SHP77 treated with DMSO at 0.1 percent for 48 hours (cell line): ENCODE data around the gene IL9R.
"Not testable (repeated sequence)": the region's sequence is repeated elsewhere in the genome, so short reads cannot be mapped to it uniquely, and the experiment has no call there.

Experiments used
- DNase-seq: peaks from one replicate; lab custom pipeline; 2025; lab: John Stamatoyannopoulos, UW

Gene IL9R, protein sequence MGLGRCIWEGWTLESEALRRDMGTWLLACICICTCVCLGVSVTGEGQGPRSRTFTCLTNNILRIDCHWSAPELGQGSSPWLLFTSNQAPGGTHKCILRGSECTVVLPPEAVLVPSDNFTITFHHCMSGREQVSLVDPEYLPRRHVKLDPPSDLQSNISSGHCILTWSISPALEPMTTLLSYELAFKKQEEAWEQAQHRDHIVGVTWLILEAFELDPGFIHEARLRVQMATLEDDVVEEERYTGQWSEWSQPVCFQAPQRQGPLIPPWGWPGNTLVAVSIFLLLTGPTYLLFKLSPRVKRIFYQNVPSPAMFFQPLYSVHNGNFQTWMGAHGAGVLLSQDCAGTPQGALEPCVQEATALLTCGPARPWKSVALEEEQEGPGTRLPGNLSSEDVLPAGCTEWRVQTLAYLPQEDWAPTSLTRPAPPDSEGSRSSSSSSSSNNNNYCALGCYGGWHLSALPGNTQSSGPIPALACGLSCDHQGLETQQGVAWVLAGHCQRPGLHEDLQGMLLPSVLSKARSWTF

DNA sequence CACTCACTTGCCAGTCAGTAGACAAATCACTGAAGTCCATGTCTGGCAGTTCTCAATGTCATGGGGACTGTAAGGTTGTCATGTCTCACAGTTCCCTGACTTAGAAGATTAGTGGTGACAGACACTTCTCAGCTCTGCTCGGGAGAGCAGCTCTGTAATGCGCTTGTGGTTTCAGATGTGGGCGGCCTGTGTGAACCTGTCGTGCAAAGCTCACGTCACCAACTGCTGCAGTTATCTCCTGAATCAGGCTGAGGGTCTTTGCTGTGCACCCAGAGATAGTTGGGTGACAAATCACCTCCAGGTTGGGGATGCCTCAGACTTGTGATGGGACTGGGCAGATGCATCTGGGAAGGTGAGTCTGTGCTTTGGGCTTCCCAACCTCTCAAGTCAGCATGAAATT is at the start of gene IL9R:
Gene IL9R (plus strand): TSS at position 261 of the 400 bp plus-strand sequence. CDS start 64 bp downstream, at position 325.
- no peak for DNase-seq

DNA sequence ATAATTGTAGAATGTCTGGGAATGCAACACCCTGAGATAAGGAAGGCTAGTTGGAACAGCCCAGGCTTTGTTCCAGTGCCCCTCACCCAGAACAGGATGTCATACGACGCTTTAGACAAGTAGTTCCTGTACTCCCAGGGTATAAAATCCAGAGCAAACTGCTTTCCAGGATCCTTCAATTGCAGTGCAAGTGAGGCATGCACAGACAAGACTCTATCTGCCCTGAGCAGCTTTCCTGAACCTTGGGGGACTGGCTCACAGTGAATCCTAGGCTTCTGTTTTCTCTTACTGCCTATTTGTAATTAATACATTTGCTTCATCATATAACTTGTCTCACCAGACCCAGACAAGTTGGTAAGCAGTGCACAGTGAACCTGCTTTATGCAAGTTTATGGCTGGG is 48.4 kb upstream of the IL9R start:
- no peak for DNase-seq

DNA sequence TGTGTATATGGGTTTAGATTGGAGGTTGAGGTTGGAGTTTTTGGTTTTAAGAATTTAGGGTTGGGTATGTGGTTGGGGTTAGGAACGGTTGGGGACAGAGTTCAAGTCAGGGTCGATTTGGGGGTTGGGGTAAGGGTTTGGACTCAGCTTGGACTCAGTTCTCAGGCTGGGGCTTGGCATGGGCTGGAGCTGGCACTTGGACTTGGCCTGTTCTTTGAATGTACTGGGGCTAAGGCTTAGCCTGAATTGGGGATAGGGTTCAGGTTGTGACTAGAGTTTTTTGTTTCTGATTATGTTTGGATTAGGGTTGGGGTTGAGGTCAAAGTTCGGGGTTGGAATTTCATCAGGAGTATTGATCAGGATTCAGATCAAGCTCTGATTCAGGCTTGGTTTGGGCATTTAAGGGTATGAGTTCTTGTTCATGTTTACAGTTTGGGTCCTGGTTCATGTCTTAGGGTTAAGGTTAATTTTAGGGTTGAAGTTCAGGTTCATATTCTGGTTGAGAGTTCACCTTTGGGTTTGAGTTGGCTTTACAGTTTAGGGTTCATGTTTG is 46.2 kb upstream of the IL9R start:
- DNase-seq = no peak

DNA sequence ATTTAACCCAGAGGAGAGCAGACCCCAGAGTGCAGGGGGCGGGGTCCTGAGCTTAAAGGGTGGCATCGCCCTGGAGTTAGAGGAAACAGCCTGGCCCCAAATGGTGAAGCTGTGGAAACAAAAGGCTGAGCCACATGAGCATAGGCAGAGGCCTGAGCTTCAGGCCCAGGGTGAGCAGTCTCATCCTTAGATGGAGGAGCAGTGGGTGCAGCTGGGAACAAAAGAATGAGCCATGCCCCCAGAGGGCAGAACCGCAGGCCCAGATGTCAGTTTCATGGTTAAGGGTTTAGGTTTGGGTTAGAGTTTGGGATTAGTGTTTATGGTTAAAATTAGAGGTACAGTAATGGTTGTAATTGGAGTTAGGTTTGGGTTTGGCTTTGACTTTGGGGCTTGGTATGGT is 44.4 kb upstream of the IL9R start:
- DNase-seq = no peak

DNA sequence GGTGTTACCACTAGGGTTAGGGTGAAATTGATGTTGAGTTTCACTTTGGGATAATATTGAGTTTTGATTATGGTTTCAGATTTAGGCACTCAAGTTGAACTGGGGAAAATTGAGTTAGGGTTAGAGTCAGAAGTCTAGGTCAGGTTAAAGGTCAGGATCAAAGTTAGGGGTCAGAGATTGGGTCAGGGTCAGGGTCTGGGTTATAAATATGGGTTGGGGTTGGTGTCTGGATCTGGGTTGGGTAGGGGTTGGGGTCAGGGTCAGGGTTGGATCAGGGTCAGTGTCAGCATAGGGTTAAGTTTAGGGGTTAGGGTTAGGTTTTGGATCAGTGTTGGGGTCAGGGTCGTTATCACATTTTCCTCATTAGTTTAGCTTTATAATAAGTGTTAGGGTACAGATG is 42.7 kb upstream of the IL9R start:
- no peak for DNase-seq

DNA sequence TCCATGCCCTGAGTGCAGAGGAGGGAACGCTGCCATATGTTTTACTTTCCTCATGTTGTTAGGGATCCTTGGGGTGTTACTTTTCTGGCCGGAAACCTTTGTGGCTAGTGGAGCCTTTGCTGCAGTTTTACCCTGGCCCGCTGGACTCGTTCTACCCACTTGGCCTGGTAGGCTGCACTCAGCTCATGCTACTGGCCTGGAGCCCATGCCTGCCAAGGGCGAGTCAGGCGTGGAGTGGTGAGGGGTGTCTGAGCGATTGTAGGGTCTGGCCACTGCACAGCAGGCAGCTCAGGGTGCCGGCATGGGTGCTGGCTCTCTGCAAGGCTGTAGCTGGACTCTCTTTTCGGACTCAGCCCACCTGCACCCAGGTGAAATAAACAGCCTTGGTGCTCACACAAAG is 41.4 kb upstream of the IL9R start:
- no peak for DNase-seq

DNA sequence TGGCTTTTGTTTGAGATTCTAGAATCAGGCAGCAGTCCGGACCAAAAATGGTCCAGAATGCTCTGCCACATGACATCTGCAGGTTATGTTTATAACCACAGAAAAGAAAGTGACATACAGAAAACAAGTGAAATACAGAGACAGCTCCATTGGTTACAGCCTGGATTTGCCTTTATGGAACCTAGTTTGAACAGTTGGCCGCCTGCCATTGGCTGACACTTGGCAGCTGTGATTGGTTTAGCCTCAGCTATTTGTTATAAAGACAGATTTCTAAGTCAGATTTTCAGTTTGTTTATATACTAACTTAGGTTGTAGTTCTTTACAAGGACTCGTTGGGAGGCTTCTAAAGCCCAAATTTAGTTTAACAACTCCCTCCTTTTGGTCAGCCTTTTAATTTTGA is 40.8 kb upstream of the IL9R start:
- DNase-seq = no peak

DNA sequence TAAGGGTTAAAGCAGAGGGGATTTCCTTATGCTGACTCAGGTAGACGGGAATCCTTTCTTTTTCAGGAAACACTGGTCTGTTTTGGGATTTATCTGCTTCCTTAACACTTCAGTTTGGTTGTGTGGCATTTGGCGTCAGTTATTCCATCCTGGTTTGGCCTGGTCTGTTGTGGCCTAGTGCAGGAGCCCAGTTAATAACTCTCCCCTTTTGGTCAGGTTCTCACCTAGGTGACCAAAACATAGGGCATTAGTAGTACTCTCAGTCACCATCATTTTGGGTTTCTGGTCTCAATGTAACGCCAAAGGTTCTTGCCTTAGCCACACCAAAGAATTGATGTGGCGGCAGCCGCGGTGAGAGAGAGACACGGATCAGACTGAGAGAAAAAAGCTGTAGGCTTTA is 39.7 kb upstream of the IL9R start:
- DNase-seq = no peak

DNA sequence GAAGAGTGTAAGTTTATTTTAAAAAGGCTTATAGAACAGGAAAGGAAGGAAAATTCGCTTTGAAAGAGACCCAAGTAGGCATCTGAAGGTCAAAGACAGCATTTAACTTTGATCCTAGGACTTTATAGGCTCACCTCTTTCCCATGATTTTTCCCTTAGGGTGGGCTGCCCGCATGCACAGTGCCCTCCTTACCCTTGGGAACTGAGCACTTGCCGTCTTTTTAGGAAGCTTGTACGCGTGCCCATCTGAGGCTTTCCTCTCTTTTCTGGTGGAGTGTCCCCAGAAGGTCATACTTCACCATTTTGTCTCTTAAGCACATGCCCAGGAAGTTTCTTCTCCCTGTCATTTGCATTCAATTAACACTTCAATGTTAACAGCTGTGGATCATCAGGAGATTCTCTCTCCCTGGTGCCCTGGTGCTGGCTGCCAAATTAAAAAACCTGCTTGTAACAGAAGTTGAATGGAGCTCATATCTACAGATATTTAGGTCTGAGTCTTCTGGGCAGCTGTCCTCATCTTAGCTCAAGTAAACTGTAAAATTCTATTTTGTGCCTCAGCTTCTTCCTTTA is 38.4 kb upstream of the IL9R start:
- DNase-seq = no peak

DNA sequence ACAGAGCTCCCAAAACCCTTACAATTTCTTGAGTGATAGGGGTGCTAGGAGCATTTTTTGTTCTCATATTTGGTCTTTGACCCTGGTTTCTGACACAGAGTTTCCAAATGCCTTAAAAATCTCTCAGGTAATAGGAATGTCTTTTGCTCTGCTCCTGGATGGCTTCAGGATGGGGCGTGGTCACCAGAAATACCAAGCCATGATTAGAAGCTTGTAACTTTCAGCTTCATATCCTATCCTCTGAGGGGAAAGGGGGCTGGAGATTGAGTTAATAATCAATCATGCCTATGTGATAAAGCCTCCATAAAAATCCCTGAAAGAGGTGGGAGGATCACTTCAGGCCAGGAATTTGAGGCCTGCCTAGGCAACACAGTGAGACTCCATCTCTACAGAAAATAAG is 34.6 kb upstream of the IL9R start:
- DNase-seq = no peak

DNA sequence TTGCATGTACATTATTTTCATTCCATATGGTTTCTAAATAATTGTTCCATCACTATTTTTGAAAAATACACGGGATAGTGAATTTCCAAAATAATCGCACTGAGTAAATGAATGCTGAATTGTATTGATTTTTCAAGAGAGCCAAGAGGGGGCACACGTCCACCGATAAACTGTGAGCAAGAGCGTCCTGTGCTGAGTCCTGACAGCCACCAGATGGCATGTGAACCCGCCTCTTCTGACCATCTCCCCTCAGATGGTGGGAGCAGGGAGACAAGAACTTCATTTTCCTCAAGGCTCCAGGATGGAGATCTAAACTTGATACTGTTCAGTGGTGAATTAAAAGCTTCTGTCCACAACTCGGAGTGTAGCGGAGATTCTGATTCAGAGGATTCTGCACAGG is 30.6 kb upstream of the IL9R start:
- DNase-seq = peak; percentile 2

DNA sequence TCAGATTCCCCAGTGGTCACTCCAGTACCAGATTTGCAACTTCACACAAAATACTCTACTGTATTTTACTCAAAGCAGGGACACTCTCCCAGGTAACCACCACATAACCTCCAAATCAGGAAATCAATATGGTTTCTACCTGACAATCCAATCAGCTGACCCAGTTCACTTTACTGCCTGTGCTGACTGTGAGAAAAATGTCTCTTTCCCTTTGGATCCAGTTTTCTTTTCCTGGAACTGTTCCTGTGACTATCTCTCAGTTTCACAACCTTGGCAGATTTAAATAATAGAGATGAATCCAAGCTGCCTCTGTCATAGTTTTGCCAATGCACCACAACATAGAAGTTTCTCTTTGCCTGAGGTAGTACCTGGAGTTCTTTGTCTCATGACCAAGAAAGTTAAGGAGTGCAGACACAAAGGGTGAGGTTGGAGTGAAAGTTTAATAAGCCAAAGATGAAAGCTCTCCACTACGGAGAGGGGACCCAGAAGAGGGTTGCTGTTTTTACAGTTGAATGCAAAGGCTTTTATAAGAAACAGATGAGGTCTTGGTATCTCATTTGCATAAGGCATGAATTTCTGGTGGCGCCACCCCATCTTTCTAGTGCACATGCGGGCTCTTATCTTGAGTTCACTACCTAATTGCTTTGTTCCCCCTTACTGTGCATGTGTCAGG is 29.7 kb upstream of the IL9R start:
- DNase-seq = no peak

DNA sequence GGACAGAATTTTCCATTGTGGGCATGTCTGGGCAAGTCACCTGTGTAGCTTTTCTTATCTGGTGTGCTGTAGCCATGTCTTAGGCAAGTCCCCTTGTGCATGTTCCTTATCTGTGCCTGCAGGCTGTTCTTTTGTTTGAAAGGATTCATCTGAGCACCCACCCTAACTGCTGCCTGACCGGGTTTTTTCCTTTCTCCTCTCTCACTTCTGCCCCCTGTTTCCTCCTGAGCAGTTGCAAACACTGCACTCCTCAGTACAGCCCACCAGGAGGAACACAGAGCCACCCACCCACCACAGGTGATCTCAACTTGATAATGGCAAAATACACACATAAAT is 29.2 kb upstream of the IL9R start:
- no peak for DNase-seq

DNA sequence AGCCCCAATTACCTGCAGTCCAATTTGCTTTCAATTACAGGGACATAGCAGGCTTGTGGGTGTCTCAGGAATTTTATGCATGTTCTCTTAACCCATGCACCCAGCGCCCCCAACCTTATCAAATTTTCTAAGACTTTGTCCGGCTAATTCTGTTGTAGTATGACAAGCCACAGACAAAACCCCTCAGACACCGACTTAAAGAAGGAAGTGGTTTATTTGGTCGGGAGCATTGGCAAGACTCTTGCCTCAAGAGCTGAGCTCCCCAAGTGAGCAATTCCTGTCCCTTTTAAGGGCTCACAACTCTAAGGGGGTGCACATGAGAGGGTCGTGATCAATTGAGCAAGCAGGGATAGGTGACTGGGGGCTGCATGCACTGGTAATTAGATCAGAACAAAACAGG is 28.7 kb upstream of the IL9R start:
- no peak for DNase-seq

DNA sequence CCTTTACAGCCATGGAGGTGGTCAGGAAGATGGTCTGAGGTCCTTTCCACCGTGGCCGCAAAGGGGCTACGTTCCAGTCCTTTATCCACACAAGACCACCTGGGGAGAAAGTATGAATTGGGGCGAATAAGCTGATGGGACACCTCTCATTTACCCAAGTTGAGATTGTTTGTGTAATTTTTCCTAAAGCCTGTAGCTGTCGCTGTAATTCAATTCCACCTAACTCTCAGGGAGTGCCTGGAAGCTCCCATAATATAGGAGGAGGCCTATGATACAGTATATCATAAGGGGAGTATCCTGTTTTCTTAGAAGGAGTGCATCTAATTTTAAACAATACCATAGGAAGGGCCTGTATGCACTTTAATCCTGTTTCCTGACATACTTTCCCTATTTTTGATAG is 25.8 kb upstream of the IL9R start:
- DNase-seq = not testable (repeated sequence)

DNA sequence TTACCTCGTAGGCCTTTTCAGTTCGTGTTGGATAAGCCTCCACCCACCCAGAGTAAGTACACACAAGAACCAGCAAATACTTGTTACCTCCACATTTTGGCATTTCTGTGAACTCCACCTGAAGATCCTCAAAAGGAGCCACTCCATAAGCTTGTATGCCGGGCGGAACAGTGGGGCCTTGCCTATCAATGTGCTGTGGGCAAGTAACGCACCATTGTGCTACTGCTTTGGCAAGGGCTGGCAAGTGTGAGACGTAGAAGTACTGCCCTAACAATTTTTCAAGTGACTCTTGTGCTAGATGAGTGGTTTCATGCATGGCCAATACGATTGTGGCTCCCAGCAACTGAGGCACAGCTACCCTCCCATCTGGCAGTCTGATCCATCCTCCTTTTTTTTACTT is 25.3 kb upstream of the IL9R start:
- not testable (repeated sequence) for DNase-seq

DNA sequence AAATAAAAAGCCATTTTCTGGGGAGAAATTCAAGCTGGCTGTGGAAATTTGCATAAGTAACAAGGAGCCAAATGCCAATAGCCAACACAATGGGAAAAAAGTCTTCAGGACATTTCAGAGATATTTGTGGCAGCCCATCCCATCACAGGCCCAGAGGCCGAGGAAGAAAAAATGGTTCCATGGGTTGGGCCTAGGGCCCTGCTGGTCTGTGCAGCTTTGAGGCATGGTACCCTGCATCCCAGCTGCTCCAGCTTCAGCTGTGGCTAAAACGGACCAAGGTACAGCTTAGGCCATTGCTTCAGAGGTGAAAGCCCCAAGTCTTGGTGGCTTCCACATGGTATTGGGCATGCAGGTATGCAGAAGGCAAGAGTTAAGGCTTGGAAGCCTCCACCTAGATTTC is 14.2 kb upstream of the IL9R start:
- DNase-seq = no peak

DNA sequence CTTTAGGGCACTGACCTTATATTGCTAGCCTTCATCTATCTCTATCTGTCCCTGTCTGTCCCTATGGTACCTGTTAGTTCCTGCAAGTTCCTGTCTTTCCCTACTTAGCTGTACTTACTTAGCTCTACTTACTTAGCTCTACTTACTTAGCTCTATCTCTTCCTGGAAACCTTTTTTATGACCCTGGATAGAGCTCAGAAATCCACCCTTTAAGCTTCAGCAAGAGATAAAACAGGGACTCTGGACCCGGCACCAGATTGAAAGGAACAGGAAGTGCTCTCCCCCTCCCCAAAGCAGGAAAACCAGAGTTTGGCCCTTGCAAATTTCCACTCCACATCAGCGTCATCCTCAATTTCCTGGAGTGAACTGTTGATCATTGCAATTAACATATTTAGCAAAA is 12.3 kb upstream of the IL9R start:
- DNase-seq = no peak

DNA sequence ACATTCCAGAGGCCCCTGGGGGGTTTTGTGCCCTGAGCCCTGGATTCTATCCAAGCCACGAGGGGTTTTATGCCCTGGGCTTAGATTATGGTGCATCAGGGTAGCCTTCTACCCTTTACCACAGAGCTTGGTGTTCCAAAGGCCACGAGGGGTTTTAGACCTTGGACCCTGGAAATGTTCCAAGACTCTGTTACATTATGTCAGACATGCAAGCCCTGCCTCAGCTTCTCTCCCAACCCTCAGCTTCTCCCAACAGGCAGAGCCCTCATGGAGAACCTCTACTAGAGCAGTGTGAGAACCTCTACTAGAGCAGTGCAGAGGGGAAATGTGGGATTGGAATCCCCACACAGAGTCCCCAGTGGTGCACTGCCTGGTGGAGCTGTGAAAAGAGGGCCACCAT is 10.5 kb upstream of the IL9R start:
- DNase-seq = not testable (repeated sequence)

DNA sequence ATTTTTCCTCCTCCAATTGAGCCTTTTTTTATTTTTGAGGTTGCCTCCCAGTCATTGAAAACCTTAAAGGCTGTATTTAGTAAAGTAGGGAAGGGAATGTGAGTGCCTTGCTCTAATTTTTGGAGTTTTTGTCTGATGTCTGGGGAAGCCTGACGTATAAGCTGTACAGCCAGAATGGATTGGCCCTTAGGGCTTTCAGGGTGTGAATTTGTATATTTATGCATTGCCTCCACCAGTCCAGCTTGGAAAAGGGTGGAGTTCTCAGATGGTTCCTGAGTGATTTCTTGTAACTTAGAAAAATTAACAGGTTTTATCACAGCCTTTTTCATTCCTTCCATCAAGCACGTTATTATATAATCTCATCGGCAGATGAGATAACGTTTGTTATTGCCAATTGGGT is 8.6 kb upstream of the IL9R start:
- DNase-seq = no peak

DNA sequence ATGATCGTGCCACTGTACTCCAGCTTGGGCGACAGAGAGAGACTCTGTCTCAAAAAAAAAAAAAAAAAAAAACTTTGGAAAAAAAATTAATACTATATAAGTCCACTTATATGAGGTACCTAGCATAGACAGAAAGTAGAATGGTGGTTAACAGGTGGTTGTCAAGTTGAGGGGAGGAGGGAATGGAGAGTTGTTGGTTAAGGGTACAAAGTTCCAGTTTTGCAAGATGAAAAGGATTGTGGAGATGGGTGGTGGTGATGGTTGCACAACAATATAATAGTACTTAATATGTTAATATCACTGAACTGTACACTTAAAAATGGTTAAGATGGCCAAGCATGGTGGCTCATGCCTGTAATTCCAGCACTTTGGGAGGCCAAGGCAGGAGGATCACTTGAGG is 4.1 kb upstream of the IL9R start:
- DNase-seq = no peak

DNA sequence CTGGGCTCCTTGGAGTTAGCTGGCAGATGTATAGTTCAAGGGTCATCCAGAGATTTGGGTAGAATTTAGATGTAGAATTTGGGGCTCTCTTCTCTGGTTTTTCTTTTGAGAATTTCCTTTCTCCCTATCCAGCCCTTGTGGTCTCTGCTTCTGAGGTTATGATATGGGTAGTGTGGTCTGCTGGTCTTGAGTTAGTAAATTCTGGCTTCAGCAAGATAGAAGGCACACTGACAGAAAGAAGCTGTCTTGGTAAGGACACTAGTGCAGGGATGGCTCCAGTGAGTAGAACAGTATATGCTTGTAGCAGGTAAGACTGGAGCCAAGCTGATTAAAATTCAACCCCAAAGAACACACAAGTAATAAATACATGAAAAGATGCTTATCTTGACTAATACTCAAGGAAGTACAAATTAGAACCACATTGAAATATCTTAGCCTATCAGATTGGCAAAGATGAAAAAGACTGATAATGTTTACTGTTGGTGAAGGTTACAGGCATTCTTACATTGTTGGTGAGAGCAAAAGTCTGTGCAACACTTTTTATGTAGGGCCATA is 2.1 kb upstream of the IL9R start:
- no peak for DNase-seq

DNA sequence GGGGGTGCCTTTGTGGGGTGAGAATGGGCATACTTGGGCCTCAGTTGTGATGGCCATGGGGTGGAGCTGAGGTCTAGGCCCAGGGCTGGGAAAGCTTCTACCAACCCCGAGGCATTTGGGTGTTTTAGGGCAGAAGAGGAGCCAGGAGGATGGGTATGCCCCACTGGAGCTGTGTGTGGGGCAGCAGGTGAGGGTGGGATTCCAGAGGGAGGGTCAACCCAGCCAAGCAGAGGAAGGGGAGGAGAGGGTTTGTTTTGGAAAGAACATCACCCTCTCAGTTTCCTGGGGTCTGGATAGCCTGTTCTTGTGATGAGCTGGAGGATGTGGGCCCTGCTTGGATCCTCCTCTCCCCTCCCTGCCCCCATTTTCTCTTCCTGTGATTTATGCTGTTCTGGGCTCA is 620 bp downstream of the IL9R start:
- DNase-seq = no peak
